Bronchial epithelial cell (primary cell): ENCODE data around the gene RPRD1A. TPM values are rescaled to one million over a fixed set of nuclear protein-coding genes. Genes with fewer than 3 reads are reported as not detected.

Experiments used
- DNase-seq: peaks from one replicate; pipeline ENCODE4 v3.0.0-alpha.2; 2010; ENCODE audit warnings: low read depth
- FAIRE-seq: peaks from 2 replicates; lab custom pipeline; 2011; peaks lifted over from hg19 to GRCh38; lab: Jason Lieb, UNC
- H3K27me3 ChIP-seq: 2 replicates; pipeline ENCODE4 v1.5.1; 2011; ENCODE audit warnings: low read length; ENCODE audit not compliant: control insufficient read depth, insufficient read depth
- H3K36me3 ChIP-seq: 2 replicates; pipeline ENCODE4 v1.5.1; 2011; ENCODE audit warnings: low read length; ENCODE audit not compliant: control insufficient read depth, insufficient read depth
- H3K4me3 ChIP-seq: 2 replicates; pipeline ENCODE4 v1.5.1; 2011; ENCODE audit warnings: mild to moderate bottlenecking, low read depth, low read length, control low read depth
- CTCF ChIP-seq: IDR thresholded peaks from 2 replicates; pipeline ENCODE4 v1.5.1; 2011; ENCODE audit warnings: mild to moderate bottlenecking, moderate library complexity, low read length, control low read depth, inconsistent platforms; ENCODE audit not compliant: insufficient read depth, severe bottlenecking
- total RNA-seq: library from RNA; depleted of rRNA; stranded (reverse); fragments of >200 nt; gene quantifications from 2 replicates; pipeline ENCODE4 v1.2.1, GENCODE V29; 2014

The RPRD1A gene
- total RNA-seq, 1 donor from 2014 or later = 77.1 TPM

- H3K36me3 ChIP-seq = no peaks in the 10 kb centered on the region
- DNase-seq (no peak), FAIRE-seq (no peak)
- H3K27me3 ChIP-seq = no peaks in the 10 kb centered on the region
- no peak overlapping the region for H3K4me3 ChIP-seq
- TF ChIP-seq CTCF = no peak
Observed at GRCh38 chr18:35983147-35983546, 84.2 kb downstream of the RPRD1A start.

DNA sequence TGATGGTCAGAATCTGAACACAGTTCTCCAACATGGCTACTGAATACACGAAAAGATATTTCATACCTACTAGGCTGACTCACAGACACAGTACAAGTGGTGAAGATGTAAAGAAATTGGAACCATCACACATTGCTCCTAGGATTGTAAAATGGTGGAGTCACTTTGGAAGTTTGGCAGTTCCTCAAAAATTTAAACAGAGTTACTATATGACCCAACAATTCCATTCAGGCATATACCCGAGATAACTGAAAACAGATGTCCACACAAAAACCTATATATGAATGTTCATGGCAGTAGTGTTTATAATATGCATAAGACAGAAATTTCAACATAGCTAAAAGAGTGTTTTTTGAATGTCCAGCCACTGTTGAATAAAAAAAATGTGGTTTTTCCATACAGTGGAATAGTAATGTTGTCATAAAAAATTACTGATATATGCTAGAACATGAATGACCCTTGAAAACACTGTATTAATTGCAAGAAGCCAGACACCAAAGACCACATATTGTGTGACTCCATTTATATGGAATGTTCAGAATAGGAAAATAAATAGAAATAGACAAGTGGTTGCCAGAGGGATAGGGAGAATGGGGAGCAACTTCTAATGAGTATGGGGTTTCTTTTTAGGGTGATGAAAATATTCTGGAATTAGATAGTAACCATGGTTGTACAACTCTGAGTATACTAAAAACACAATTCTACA lies 84.8 kb downstream of the RPRD1A start:
- Histone ChIP-seq H3K4me3 (no peak overlapping the region), H3K36me3 (peaks cover 4% of the 10 kb centered on the region), H3K27me3 (no peaks in the 10 kb centered on the region)
- FAIRE-seq (no peak), DNase-seq (no peak)
- TF ChIP-seq CTCF = no peak

- no peak overlapping the region for H3K4me3 ChIP-seq
- H3K27me3 ChIP-seq = no peaks in the 10 kb centered on the region
- peaks cover 7% of the 10 kb centered on the region for H3K36me3 ChIP-seq
- FAIRE-seq (no peak), DNase-seq (no peak)
- no peak for TF ChIP-seq CTCF
Observed at GRCh38 chr18:35979112-35979511, 88.2 kb downstream of the RPRD1A start.

DNA sequence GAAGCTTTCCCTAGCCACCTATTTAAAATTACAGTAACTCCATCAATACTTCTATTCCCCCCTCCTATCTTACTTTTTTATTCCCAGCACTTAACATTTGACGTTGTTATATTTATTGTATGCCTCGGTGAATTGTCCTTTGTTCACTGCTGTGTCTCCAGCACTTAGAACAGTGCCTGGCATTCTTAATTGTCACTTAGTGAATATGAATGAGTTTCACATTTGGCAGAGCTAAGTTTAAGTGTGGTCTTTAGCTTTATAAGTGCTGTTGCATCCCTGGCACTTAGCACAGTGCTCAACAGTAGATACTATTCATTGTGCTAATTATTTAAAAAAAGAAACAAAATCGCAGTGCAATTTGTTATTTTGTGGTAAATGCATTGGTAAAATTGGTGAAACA lies 93.2 kb downstream of the RPRD1A start:
- TF ChIP-seq CTCF = no peak
- Histone ChIP-seq H3K27me3 (no peaks in the 10 kb centered on the region), H3K36me3 (peaks cover 8% of the 10 kb centered on the region), H3K4me3 (no peak overlapping the region)
- FAIRE-seq = no peak
- DNase-seq = no peak

GRCh38 chr18:35973650-35974049 lies 93.7 kb downstream of the RPRD1A start:
- TF ChIP-seq CTCF = no peak
- Histone ChIP-seq H3K27me3 (no peaks in the 10 kb centered on the region), H3K36me3 (peaks cover 8% of the 10 kb centered on the region), H3K4me3 (no peak overlapping the region)
- FAIRE-seq (no peak), DNase-seq (no peak)
